ENCODE data around the gene CORO2B.
A peak's percentile ranks its signal among the peaks of the same experiment; 100 is the strongest.

The CORO2B gene

GRCh38 chr15:68578980-68579935 is at the start of gene CORO2B:
TSS of gene CORO2B (plus strand) at chr15:68578993. CDS start at chr15:68579263, 270 bp downstream.
- peak in 1 of 2 donors; percentile 40 for DNase-seq

GRCh38 chr15:68531387-68532179 is 47.2 kb upstream of the CORO2B start:
- DNase-seq, result no peak

GRCh38 chr15:68536331-68537095 is 42.3 kb upstream of the CORO2B start:
- DNase-seq, result no peak

- DNase-seq, result no peak
These were observed 41.7 kb upstream of the CORO2B start for GRCh38 chr15:68537097-68537496.

GRCh38 chr15:68537506-68537905 is 41.3 kb upstream of the CORO2B start:
- no peak for DNase-seq

GRCh38 chr15:68538311-68538710 is 40.5 kb upstream of the CORO2B start:
- DNase-seq, result no peak

- no peak for DNase-seq
These were observed 37.0 kb upstream of the CORO2B start for GRCh38 chr15:68541743-68542142.

- no peak for DNase-seq
These were observed 36.4 kb upstream of the CORO2B start for GRCh38 chr15:68542348-68542747.

GRCh38 chr15:68542771-68543164 is 36.0 kb upstream of the CORO2B start:
- no peak for DNase-seq

GRCh38 chr15:68543165-68544008 is 35.4 kb upstream of the CORO2B start:
- DNase-seq, result no peak

- no peak for DNase-seq
These were observed 32.5 kb upstream of the CORO2B start for GRCh38 chr15:68546318-68546717.

- no peak for DNase-seq
These were observed 30.4 kb upstream of the CORO2B start for GRCh38 chr15:68548364-68548763.

GRCh38 chr15:68550004-68550403 is 28.8 kb upstream of the CORO2B start:
- DNase-seq, result no peak

- DNase-seq, result peak; percentile 85 to 86
These were observed 28.1 kb upstream of the CORO2B start for GRCh38 chr15:68550498-68551295.

GRCh38 chr15:68551296-68551635 is 27.5 kb upstream of the CORO2B start:
- no peak for DNase-seq

- no peak for DNase-seq
These were observed 26.4 kb upstream of the CORO2B start for GRCh38 chr15:68552344-68552743.

GRCh38 chr15:68552773-68553172 is 26.0 kb upstream of the CORO2B start:
- DNase-seq, result no peak

- DNase-seq, result no peak
These were observed 25.3 kb upstream of the CORO2B start for GRCh38 chr15:68553314-68553993.

- DNase-seq, result peak; percentile 73 to 81
These were observed 24.6 kb upstream of the CORO2B start for GRCh38 chr15:68553994-68554720.
